HG03064 (cell line): ENCODE data around the gene FOXN1.
"Not testable (repeated sequence)": the region's sequence is repeated elsewhere in the genome, so short reads cannot be mapped to it uniquely, and the experiment has no call there.

ENCODE experiments used
- ATAC-seq: cut with Tn5 transposase; IDR thresholded peaks from one replicate; pipeline ENCODE4 v1.9.1; 2021; ENCODE audit warnings: low read depth; ENCODE audit not compliant: unreplicated experiment

FOXN1 gene

DNA sequence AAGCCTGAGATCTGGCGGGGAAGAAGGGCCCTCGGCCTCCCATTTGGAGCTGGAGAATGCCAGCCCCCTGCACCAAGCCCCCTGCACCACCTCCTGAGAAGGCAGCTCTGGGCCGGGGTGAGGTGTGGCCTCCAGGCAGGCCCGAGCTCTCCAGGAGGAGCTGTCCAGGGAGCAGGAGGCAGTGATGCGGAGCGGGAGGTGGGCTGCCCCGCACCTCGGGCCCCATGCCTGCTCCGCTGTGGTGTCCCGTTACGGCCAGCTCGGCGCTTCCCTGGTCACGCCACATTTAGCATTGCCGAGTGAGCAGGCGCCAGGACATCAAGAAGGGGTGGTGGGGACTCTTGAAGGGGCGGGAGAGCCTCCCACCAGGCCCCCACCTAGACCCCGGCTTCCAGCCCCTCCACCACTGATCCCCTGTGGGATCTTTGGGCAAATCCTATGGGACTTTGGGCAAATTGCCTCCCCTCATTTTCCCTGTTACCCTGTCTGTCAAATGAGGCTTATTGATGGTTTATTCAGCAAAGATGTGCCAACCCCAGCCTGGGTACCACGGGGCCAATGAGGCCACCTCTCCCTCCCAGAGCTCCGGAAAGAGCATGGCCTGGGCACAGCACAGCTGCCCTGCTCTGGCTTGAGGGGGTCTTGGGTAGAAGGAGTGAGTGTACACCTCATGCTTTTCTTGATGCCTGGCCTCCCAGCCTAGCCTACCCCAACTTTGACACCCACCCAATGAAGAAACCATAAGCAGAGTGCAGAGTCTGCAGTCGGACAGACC is 15.3 kb downstream of the FOXN1 start:
- no peak for ATAC-seq

GRCh38 chr17:28522281-28522680 is 16.1 kb downstream of the FOXN1 start:
- ATAC-seq = not testable (repeated sequence)

DNA sequence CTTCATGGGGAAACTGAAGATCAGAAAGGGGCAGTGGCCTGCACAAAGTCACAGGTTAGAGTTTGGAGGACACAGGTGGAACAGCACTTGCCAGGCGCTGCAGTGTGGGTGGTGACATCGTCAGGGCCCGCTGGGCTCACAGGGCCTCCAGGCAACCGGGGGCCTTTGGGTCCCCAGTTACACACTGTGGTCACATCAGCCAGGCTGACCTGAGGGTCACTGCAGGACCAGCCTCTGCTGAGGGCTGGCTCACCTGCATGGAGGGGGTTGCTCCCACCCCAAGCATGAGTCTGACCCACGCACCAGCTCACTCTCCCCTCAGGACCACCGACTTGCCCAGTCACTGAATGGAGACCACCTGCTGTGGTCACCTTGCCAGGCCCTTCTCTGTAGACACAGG is 17.0 kb downstream of the FOXN1 start:
- ATAC-seq = no peak

DNA sequence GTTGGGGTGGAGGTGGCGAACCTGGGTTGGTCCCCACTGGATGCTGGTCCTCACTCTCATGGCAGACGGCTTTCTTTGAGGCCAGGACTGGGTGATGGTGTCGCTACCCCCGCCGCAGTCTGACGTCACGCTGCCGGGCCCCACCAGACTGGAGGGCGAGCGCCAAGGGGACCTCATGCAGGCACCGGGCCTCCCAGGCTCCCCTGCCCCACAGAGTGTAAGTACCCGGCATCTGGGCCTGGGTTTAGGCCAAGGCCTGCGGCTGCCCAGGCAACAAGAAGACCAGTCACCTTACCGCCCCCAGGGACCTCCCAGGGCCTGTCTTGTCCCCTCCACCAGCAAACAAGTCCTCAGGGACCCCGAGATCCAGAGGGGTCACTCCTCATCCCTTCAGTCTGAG is 17.7 kb downstream of the FOXN1 start:
- ATAC-seq = no peak

DNA sequence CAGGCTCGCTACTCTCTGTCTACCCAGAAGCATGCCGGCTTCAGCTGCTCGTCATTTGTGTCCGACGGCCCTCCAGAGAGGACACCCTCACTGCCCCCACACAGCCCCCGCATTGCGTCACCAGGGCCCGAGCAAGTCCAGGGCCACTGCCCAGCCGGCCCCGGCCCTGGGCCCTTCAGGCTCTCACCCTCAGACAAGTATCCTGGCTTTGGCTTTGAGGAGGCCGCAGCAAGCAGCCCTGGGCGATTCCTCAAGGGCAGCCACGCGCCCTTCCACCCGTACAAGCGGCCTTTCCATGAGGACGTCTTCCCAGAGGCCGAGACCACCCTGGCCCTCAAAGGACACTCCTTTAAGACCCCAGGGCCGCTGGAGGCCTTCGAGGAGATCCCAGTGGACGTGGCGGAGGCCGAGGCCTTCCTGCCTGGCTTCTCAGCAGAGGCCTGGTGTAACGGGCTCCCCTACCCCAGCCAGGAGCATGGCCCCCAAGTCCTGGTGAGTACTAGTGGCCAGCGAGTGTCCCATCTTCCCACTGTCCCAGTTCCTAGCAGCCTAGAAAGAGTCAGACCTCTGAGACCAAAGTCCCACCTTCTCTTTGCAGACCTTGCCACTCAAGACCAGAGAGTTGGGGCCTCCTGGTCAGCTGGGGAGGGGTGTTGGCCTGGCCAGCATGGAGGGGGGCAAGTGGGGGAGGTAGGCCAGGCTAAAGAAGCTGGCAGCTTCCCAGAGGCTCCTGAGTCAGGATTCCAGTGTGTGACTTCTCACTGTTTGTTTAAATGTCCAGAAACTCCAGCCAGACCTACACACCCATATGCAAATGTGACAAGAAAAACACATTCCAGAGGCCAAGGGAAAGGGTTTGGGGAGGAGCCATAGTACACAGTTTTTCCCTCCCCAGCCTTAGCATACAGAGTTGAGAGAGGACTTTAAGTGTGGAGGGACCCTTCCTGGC is 18.6 kb downstream of the FOXN1 start:
- ATAC-seq = no peak

DNA sequence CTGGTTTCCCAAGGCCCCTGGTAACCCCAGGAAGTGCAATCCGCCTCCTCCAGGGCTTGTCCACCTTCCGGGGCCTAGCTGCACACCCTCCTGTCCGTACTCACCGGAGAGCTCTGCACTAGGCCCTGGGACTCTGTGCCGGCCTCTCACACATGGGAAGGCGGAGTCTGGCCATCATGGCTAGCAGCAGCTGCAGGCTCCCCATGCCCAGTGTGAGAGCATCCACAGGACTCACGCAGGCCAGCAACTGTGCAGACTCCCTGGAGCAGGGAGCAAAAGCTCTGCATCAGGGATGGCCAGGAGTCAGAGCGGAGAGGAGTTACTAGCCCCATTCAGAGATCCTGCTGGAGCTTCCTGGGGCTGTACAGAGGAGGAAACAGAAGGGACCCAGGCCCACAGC is 20.2 kb downstream of the FOXN1 start:
- ATAC-seq = no peak

DNA sequence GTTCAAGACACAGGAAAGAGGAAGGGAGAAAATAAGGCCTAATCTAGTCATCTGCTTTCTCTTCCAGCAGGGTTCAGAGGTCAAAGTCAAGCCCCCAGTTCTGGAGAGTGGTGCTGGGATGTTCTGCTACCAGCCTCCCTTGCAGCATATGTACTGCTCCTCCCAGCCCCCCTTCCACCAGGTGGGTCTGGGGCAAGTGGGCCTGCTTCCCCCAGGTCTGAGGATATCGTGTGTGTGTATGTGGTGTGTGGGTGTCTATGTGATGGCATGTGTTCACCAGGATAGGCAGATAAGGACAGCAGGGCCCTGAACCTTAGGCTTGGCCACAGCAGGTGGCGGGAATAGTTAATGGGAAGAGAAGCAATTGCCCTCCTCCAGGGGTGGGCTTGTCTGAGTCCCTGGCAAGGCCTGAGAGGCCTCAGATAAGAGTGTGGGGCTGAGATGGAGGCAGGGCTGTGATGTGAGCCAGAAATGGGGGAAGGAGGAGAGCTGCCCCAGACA is 21.1 kb downstream of the FOXN1 start:
- ATAC-seq = no peak

DNA sequence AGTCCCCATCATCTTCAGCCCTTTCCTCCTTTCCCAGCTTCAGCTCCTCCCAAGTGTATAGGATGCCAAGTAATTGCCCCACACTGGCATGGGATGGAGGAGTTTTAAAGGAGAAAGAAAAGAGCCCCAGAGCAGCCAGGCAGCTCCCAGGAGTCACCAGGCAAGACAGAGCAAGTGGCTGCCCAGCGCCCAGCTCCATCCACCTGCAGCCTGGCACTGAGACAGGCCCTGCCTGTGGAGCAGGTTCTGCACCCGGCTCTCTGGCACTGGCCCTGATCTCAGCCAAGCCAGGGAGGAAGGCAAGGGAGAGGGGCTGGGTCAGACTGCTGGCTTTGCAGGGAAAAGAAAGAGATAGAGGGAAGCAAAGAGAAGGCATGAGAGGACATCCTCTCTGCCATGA is 21.7 kb downstream of the FOXN1 start:
- ATAC-seq = no peak

DNA sequence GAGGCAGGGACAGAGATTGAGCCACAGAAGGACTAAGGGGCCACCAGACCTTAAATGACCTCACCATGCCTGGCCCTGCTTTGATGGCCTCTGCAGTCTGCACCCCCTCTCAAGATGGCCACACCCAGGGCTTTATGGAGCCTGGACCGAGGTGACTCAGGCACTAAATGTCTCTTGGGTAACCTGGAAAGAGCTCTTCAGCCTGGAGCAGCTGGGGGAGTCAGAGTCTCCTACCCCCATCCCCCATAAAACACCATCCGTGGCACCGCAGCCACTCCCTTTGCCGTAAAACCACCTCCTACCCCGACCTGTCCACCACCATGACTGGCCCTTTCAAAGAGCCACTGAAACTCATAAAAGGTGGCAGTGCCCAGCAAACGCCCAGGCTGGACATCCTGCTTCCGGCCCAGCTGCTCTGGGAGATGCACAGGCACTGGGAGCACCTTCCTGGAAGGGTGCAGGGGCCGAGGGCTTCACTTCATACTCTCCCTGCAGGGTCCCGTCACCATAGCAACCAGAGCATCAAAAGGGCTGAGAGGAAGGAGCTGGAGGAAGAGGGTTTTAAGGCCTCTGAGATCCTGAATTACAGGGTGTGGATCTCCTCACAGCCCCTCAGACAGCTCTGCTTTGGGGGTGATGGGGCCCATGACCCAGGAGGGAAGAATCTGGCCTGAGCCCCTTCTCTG is 22.3 kb downstream of the FOXN1 start:
- ATAC-seq = no peak

- ATAC-seq = no peak
Observed at GRCh38 chr17:28529013-28529400, 22.9 kb downstream of the FOXN1 start.

- no peak for ATAC-seq
Observed at GRCh38 chr17:28530250-28530649, 24.1 kb downstream of the FOXN1 start.

- ATAC-seq = no peak
Observed at GRCh38 chr17:28530926-28531325, 24.8 kb downstream of the FOXN1 start.

GRCh38 chr17:28532050-28532960 is 26.2 kb downstream of the FOXN1 start:
- ATAC-seq = no peak

GRCh38 chr17:28533091-28533807 is 27.1 kb downstream of the FOXN1 start:
- ATAC-seq = no peak

- no peak for ATAC-seq
Observed at GRCh38 chr17:28534740-28535375, 28.7 kb downstream of the FOXN1 start.

- no peak for ATAC-seq
Observed at GRCh38 chr17:28536532-28537218, 30.5 kb downstream of the FOXN1 start.

GRCh38 chr17:28537219-28537610 is 31.1 kb downstream of the FOXN1 start:
- no peak for ATAC-seq

- no peak for ATAC-seq
Observed at GRCh38 chr17:28538296-28538895, 32.2 kb downstream of the FOXN1 start.
